Measurements from ENCODE around the gene EDDM13. TPM values are rescaled to one million over a fixed set of nuclear protein-coding genes. Genes with fewer than 3 reads are reported as not detected.

EDDM13 gene, protein sequence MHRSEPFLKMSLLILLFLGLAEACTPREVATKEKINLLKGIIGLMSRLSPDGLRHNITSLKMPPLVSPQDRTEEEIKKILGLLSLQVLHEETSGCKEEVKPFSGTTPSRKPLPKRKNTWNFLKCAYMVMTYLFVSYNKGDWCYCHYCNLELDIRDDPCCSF
- total RNA-seq, result not detected in 2 replicates

GRCh38 chr19:56272161-56272798, at the start of gene EDDM13:
EDDM13 (plus strand) TSS chr19:56272748; CDS start chr19:56272835, 87 bp downstream.

GRCh38 chr19:56314381-56315076, 42.0 kb downstream of the EDDM13 start, which contains the start of gene ZSCAN5A:
ZSCAN5A (minus strand) TSS chr19:56314839; CDS start chr19:56225046, 89,793 bp downstream.

Other genes starting within 250 kb of the EDDM13 start
- gene ZNF787, start 151.5 kb upstream of the EDDM13 start, total RNA-seq, result 19.6 and 20.2 TPM in 2 replicates
- gene ZNF444, start 131.5 kb upstream of the EDDM13 start, total RNA-seq, result 8.2 and 9.7 TPM in 2 replicates
- gene GALP, start 96.7 kb upstream of the EDDM13 start, total RNA-seq, result not detected in 2 replicates
- gene ZSCAN5B, start 75.0 kb upstream of the EDDM13 start, total RNA-seq, result not detected in 2 replicates
- gene ZSCAN5C, start 70.5 kb upstream of the EDDM13 start, total RNA-seq, result not detected in 2 replicates
- gene ZSCAN5A, start 42.1 kb downstream of the EDDM13 start, total RNA-seq, result 6.0 and 6.7 TPM in 2 replicates
- 2.0 and 2.8 TPM in 2 replicates for gene ZNF582, start 120.8 kb downstream of the EDDM13 start, total RNA-seq
- gene ZNF583, start 131.6 kb downstream of the EDDM13 start, total RNA-seq, result 4.0 and 9.2 TPM in 2 replicates
- gene ZNF667, start 204.6 kb downstream of the EDDM13 start, total RNA-seq, result 3.6 and 6.3 TPM in 2 replicates
- gene ZNF471, start 235.1 kb downstream of the EDDM13 start, total RNA-seq, result 3.3 and 4.7 TPM in 2 replicates